HEK293T (cell line): ENCODE data around the gene TLX1.

Source experiments
- CTCF ChIA-PET: fragments of 350-600 bp; formaldehyde crosslinking; extraction: SDS; loops from one replicate; lab custom pipeline; 2021; ENCODE audit warnings: antibody characterized with exemption, inconsistent platforms; lab: Yijun Ruan, JAX
- POLR2A ChIA-PET: fragments of 350-600 bp; formaldehyde crosslinking; extraction: SDS; loops from one replicate; lab custom pipeline; 2020; ENCODE audit warnings: antibody characterized with exemption, inconsistent platforms; lab: Yijun Ruan, JAX
- DNase-seq: peaks from one replicate; pipeline ENCODE4 v3.0.0; 2012; ENCODE audit warnings: mixed read lengths; ENCODE audit errors: extremely low spot score
- ARNT ChIP-seq: fragments of 450-650 bp; IDR thresholded peaks from 2 replicates; pipeline ENCODE4 v1.6.1; 2017; ENCODE audit warnings: mild to moderate bottlenecking
- BHLHE40 ChIP-seq: fragments of 450-650 bp; IDR thresholded peaks from 2 replicates; pipeline ENCODE4 v1.6.1; 2016; ENCODE audit warnings: mild to moderate bottlenecking, moderate library complexity, borderline replicate concordance
- CTBP1 ChIP-seq: fragments of 450-650 bp; IDR thresholded peaks from 2 replicates; pipeline ENCODE4 v1.6.1; 2016; ENCODE audit warnings: borderline replicate concordance
- ELF4 ChIP-seq: fragments of 450-650 bp; IDR thresholded peaks from 2 replicates; pipeline ENCODE4 v1.6.1; 2017; ENCODE audit warnings: antibody characterized with exemption
- FOXA1 ChIP-seq: fragments of 450-650 bp; IDR thresholded peaks from 2 replicates; pipeline ENCODE4 v1.6.1; 2016; ENCODE audit warnings: mild to moderate bottlenecking
- FOXK2 ChIP-seq: fragments of 450-650 bp; IDR thresholded peaks from 2 replicates; pipeline ENCODE4 v1.6.1; 2016; ENCODE audit warnings: mild to moderate bottlenecking
- FOXM1 ChIP-seq: fragments of 450-650 bp; IDR thresholded peaks from 2 replicates; pipeline ENCODE4 v1.6.1; 2017; ENCODE audit warnings: mild to moderate bottlenecking, borderline replicate concordance
- HDGF ChIP-seq: fragments of 450-650 bp; IDR thresholded peaks from 2 replicates; pipeline ENCODE4 v1.6.1; 2017; ENCODE audit warnings: antibody characterized with exemption, borderline replicate concordance
- L3MBTL2 ChIP-seq: fragments of 450-650 bp; conservative IDR thresholded peaks from 2 replicates; pipeline ENCODE4 v1.6.1; 2016; ENCODE audit warnings: mild to moderate bottlenecking
- LEF1 ChIP-seq: fragments of 450-650 bp; IDR thresholded peaks from 2 replicates; pipeline ENCODE4 v1.6.1; 2017; ENCODE audit warnings: mild to moderate bottlenecking, borderline replicate concordance
- NFRKB ChIP-seq: fragments of 450-650 bp; IDR thresholded peaks from 2 replicates; pipeline ENCODE4 v1.6.1; 2016; ENCODE audit warnings: mild to moderate bottlenecking, moderate library complexity
- SP1 ChIP-seq: fragments of 450-650 bp; IDR thresholded peaks from 2 replicates; pipeline ENCODE4 v1.6.1; 2017
- SUZ12 ChIP-seq: fragments of 450-650 bp; IDR thresholded peaks from 2 replicates; pipeline ENCODE4 v1.6.1; 2016; ENCODE audit warnings: mild to moderate bottlenecking
- TARDBP ChIP-seq: fragments of 450-650 bp; IDR thresholded peaks from 2 replicates; pipeline ENCODE4 v1.6.1; 2016
- ZNF384 ChIP-seq: fragments of 450-650 bp; IDR thresholded peaks from 2 replicates; pipeline ENCODE4 v1.6.1; 2016
- TF ChIP-seq, protein P1 (sequence below): fragments of 450-650 bp; IDR thresholded peaks from 2 replicates; pipeline ENCODE4 v1.6.1; 2016

Gene TLX1

DNA sequence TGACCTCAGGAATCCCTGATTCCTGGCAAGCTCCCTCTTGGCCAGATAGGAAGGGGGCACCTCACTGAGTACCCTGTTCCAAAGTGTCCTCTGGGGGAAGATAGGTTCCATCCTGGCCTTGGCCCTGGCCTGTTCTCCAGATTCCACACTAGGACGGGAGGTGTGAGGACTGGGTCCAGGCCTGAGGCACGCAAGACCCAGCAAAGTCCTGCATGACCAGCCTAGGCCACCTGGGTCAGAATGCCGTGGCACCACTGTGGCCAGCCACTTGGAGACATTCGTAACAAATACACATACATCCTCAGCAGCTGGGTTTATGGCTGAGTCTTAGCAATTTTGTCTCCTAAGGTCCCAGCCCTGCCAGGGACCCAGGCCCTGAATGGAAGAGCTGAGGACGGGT, 23.3 kb upstream of the TLX1 start:
- no peak for TF ChIP-seq ARNT
- TF ChIP-seq CTBP1, result no peak
- TF ChIP-seq NFRKB, result no peak
- TF ChIP-seq FOXK2, result no peak
- TF ChIP-seq ELF4, result no peak
- TF ChIP-seq BHLHE40, result no peak
- TF ChIP-seq, protein P1, sequence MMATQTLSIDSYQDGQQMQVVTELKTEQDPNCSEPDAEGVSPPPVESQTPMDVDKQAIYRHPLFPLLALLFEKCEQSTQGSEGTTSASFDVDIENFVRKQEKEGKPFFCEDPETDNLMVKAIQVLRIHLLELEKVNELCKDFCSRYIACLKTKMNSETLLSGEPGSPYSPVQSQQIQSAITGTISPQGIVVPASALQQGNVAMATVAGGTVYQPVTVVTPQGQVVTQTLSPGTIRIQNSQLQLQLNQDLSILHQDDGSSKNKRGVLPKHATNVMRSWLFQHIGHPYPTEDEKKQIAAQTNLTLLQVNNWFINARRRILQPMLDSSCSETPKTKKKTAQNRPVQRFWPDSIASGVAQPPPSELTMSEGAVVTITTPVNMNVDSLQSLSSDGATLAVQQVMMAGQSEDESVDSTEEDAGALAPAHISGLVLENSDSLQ, result no peak
- DNase-seq, result no peak
- ChIA-PET POLR2A (interaction anchor here (0.5 kb wide), 1 partner anchor 35 kb away, joined by 3 read pairs; no protein-coding TSS in a partner anchor), CTCF (interaction anchor here (1.1 to 1.6 kb wide), 2 partner anchors 11 to 12 kb away, joined by 3 to 5 read pairs; no protein-coding TSS in a partner anchor)

DNA sequence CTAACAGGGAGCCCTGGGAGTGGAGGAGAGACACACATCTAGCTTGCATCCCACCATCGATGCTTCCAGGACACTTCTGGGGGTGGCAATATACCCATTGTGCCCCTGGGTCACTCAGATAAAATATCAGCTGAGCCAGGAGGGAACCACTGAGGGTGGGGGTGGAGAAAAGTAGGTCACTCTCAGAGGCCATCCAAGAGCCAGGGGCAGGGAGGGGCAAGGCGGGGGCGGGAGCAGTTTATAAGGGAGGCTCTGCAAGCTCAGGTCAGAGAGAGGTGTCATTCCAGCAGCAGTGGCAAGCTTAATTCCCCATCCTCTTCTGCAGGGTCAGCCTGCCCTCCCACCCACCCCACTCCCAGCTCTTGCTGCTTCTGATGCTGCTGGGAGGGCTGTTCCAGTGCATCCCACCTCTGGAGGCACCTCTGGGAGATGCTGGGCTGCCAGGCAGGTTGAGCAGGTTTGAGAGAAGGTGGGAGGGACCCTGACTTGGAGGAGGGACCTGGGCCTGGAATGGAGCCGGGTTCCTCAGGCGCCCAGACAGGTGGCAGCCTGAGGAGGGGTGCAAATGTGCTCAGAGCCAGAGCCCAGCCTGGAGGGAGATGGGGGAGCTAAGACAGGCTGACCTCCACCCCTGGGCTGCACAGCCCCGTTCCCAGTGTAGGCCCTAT, 20.1 kb upstream of the TLX1 start:
- DNase-seq, result no peak
- ChIA-PET POLR2A (no interaction called here), CTCF (no interaction called here)
- no peak for TF ChIP-seq ELF4
- no peak for TF ChIP-seq CTBP1
- no peak for TF ChIP-seq SP1

GRCh38 chr10:101111547-101111946, 19.6 kb upstream of the TLX1 start:
- POLR2A ChIA-PET, result no interaction called here
- CTCF ChIA-PET, result no interaction called here
- no peak for TF ChIP-seq FOXM1
- TF ChIP-seq ZNF384, result no peak
- TF ChIP-seq SUZ12, result no peak

DNA sequence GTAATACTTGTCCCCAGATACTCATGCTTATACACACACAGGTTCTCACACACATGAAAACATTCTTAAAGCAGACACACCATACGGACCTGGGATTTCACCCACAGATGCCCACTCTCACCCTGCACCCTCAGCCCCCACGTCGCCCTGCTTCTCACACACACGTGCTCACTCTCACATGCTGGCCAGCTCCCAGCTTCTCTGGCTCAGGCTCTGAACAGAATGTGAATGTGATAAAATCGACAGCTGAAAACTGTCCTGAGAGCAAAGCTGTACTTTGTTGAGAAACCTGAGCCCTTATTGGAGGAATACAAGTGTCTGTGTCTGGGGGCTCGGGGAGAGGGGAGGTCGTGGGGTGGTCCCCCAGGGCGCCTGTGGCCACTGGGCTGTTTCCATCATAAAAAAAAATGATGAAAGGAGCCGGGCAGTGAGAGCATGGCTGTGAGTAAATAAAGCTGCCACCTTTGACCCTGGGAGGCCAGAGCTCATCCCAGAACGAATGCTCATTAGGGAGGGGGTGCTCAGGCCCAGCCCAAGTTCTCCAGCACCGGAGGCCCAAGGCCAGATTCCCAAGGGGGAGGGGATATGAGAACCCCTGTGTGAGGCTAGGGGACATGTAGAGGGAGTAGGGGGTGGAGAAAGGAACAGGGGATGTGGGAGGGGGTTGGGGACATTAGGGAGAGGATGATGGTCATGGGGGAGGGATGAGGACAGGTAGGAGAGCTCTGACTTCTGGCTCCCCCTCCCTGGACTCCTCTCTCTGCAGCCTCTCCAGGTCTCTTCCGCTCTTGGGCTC, 18.1 kb upstream of the TLX1 start:
- no peak for DNase-seq
- POLR2A ChIA-PET, result no interaction called here
- TF ChIP-seq TARDBP (no peak), CTBP1 (no peak), FOXM1 (no peak), BHLHE40 (no peak), ELF4 (no peak), NFRKB (no peak), FOXK2 (no peak), LEF1 (no peak), SP1 (no peak), ARNT (no peak), ZNF384 (no peak), SUZ12 (no peak)
- TF ChIP-seq, protein P1, result no peak
- CTCF ChIA-PET, result interaction anchor here (0.9 kb wide), 2 partner anchors 17 to 18 kb away, joined by 3 to 4 read pairs; no protein-coding TSS in a partner anchor

More at GRCh38 chr10:101111547-101111946, 19.6 kb upstream of the TLX1 start:
- no peak for DNase-seq

DNA sequence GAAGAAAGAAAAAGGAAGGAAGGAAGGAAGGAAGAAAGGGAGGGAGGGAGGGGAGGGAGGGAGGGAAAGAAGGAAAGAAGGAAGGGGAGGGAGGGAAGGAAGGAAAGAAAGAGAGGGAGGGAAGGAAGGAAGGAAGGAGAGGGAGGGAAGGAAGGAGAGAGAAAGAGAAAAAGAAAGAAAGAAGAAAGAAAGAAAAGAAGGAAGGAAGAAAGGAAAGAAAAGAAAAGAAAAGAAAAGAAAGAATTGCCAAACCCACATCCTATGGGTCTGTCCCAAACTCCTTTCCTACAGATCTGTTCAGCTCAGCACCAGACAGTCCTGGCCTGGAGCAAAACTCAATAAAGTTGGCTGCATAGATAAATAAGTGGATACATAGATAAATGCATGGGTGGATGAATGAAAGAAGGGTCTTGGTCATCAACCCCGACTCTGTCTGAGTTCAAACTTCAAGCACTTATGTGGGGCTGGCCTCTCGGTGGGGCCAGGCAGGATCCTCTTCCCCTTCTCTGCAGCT, 17.2 kb upstream of the TLX1 start:
- TF ChIP-seq ZNF384 (no peak), CTBP1 (no peak), NFRKB (no peak), SP1 (no peak), HDGF (no peak), FOXA1 (no peak), LEF1 (no peak), TARDBP (no peak), ARNT (no peak), FOXK2 (no peak), BHLHE40 (no peak), ELF4 (no peak), L3MBTL2 (no peak), SUZ12 (no peak), FOXM1 (no peak)
- TF ChIP-seq, protein P1, result no peak
- ChIA-PET POLR2A (no interaction called here), CTCF (interaction anchor here (0.9 kb wide), 1 partner anchor 19 kb away, joined by 3 read pairs; no protein-coding TSS in a partner anchor)
- no peak for DNase-seq

DNA sequence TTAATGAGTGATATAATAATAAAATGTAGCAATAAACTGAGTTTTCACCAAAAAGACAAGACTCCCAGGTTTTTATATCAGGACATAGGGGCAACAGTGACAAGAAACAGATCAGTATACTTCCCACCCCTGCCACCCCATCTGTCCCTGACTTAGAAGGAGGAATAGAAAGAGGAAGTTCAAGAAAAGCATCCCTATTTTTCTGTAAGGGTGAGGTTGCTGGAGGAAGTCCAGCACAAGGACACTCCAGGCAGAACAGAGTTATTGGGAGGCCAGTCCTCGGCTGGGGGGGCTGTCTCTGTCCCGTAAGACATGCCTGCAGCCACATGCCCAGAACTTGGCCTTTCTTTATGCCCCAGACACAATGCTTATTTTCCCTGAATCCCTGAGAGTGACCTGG, 16.5 kb upstream of the TLX1 start:
- TF ChIP-seq ZNF384 (no peak), ELF4 (no peak), NFRKB (no peak), SP1 (no peak), FOXM1 (no peak), CTBP1 (no peak), BHLHE40 (no peak), ARNT (no peak), L3MBTL2 (no peak)
- DNase-seq, result no peak
- ChIA-PET CTCF (no interaction called here), POLR2A (no interaction called here)
